Activated naive CD4-positive, alpha-beta T cell treated with anti-CD3 and anti-CD28 coated beads, Interleukin-2, amount 50 U/mL, for 24 hours (primary cell): ENCODE results near the gene INAFM2.

Experiments
- H3K27ac Mint-ChIP-seq: one replicate; pipeline ENCODE4 v1.8.0; 2021; ENCODE audit warnings: mild to moderate bottlenecking, mixed read lengths
- H3K27me3 Mint-ChIP-seq: one replicate; pipeline ENCODE4 v1.8.0; 2021; ENCODE audit warnings: mixed read lengths
- H3K36me3 Mint-ChIP-seq: one replicate; pipeline ENCODE4 v1.8.0; 2021; ENCODE audit warnings: mixed read lengths
- H3K4me1 Mint-ChIP-seq: one replicate; pipeline ENCODE4 v1.8.0; 2021; ENCODE audit warnings: mixed read lengths
- H3K4me3 Mint-ChIP-seq: one replicate; pipeline ENCODE4 v1.8.0; 2021; ENCODE audit warnings: mild to moderate bottlenecking, mixed read lengths
- H3K9me3 Mint-ChIP-seq: one replicate; pipeline ENCODE4 v1.8.0; 2021; ENCODE audit warnings: mixed read lengths

INAFM2 gene

DNA sequence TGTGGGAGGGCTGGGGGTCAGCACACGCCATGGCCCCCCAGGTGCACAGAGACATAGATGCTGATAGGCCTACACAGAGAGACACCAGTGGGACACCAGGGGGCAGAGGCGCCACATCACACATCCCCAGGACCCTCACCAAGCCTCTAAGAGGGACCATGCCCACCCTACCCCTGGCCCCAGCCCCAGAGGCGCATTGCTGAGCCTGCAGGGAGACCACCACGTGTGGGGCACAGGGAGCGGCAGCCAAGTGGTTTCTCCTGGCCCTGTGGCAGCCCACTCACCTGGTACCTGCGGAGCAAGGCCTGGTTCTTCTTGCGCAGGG is 16.1 kb downstream of the INAFM2 start:
- Mint-ChIP-seq H3K27me3 (no peaks in the 10 kb centered on the region), H3K4me3 (no peak overlapping the region), H3K4me1 (peaks cover 4% of the 10 kb centered on the region), H3K36me3 (no peaks in the 10 kb centered on the region), H3K27ac (no peak overlapping the region), H3K9me3 (no peaks in the 10 kb centered on the region)

- Mint-ChIP-seq H3K4me1 (peaks cover 4% of the 10 kb centered on the region), H3K27me3 (no peaks in the 10 kb centered on the region), H3K4me3 (no peak overlapping the region), H3K27ac (no peak overlapping the region), H3K9me3 (no peaks in the 10 kb centered on the region), H3K36me3 (no peaks in the 10 kb centered on the region)
Measured at GRCh38 chr15:40340038-40340739, 16.7 kb downstream of the INAFM2 start.

- no peaks in the 10 kb centered on the region for H3K27me3 Mint-ChIP-seq
- no peaks in the 10 kb centered on the region for H3K36me3 Mint-ChIP-seq
- no peak within 1 kb of the TSS for H3K27ac Mint-ChIP-seq
- no peak within 1 kb of the TSS for H3K4me3 Mint-ChIP-seq
- H3K9me3 Mint-ChIP-seq = no peaks in the 10 kb centered on the region
- H3K4me1 Mint-ChIP-seq = peaks cover 4% of the 10 kb centered on the region
Measured at GRCh38 chr15:40340740-40341400, 17.4 kb downstream of the INAFM2 start, which contains the start of gene CCDC9B. Gene CCDC9B, minus strand, starts transcription at chr15:40340939. Its CDS starts 120 bp downstream, at chr15:40340819.

GRCh38 chr15:40342416-40343320 is 19.2 kb downstream of the INAFM2 start:
- H3K9me3 Mint-ChIP-seq = no peaks in the 10 kb centered on the region
- no peaks in the 10 kb centered on the region for H3K36me3 Mint-ChIP-seq
- H3K4me1 Mint-ChIP-seq = peaks cover 4% of the 10 kb centered on the region
- no peaks in the 10 kb centered on the region for H3K27me3 Mint-ChIP-seq
- no peak overlapping the region for H3K4me3 Mint-ChIP-seq
- no peak overlapping the region for H3K27ac Mint-ChIP-seq

- H3K27me3 Mint-ChIP-seq = no peaks in the 10 kb centered on the region
- no peaks in the 10 kb centered on the region for H3K36me3 Mint-ChIP-seq
- no peak overlapping the region for H3K4me3 Mint-ChIP-seq
- H3K9me3 Mint-ChIP-seq = no peaks in the 10 kb centered on the region
- no peak overlapping the region for H3K27ac Mint-ChIP-seq
- H3K4me1 Mint-ChIP-seq = no peaks in the 10 kb centered on the region
Measured at GRCh38 chr15:40343512-40343911, 20.0 kb downstream of the INAFM2 start.

- no peak overlapping the region for H3K27ac Mint-ChIP-seq
- H3K36me3 Mint-ChIP-seq = no peaks in the 10 kb centered on the region
- H3K4me1 Mint-ChIP-seq = no peaks in the 10 kb centered on the region
- H3K4me3 Mint-ChIP-seq = no peak overlapping the region
- H3K9me3 Mint-ChIP-seq = no peaks in the 10 kb centered on the region
- H3K27me3 Mint-ChIP-seq = no peaks in the 10 kb centered on the region
Measured at GRCh38 chr15:40344217-40344616, 20.7 kb downstream of the INAFM2 start.

DNA sequence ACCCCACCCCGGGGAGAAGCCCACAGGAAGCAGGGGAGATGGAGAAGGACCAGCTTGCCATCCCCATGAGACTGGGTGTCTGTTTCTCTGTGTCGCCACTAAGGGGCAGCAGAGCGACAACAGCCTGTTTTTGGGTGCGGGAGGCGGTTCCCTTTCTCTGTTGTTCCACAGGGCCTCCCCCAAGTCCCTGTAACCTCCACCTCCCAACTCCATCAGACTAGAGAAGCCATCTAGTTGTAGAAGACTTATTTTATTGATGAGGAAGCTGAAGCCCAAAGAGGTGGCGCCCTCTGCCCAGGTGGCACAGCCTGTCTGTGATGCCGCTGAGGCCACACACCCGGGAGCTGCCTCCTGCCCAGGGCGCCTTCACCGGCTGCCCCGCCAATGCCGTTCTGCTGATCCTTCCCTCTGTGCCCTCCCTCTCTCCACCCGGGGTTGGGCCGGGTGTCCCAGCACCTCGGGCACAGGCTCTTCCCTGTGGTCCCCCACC is 21.2 kb downstream of the INAFM2 start:
- no peaks in the 10 kb centered on the region for H3K4me1 Mint-ChIP-seq
- H3K9me3 Mint-ChIP-seq = no peaks in the 10 kb centered on the region
- H3K27ac Mint-ChIP-seq = no peak overlapping the region
- no peak overlapping the region for H3K4me3 Mint-ChIP-seq
- H3K36me3 Mint-ChIP-seq = no peaks in the 10 kb centered on the region
- no peaks in the 10 kb centered on the region for H3K27me3 Mint-ChIP-seq

GRCh38 chr15:40345225-40345866 is 21.9 kb downstream of the INAFM2 start:
- Mint-ChIP-seq H3K4me1 (no peaks in the 10 kb centered on the region), H3K9me3 (no peaks in the 10 kb centered on the region), H3K4me3 (no peak overlapping the region), H3K36me3 (no peaks in the 10 kb centered on the region), H3K27ac (no peak overlapping the region), H3K27me3 (no peaks in the 10 kb centered on the region)

DNA sequence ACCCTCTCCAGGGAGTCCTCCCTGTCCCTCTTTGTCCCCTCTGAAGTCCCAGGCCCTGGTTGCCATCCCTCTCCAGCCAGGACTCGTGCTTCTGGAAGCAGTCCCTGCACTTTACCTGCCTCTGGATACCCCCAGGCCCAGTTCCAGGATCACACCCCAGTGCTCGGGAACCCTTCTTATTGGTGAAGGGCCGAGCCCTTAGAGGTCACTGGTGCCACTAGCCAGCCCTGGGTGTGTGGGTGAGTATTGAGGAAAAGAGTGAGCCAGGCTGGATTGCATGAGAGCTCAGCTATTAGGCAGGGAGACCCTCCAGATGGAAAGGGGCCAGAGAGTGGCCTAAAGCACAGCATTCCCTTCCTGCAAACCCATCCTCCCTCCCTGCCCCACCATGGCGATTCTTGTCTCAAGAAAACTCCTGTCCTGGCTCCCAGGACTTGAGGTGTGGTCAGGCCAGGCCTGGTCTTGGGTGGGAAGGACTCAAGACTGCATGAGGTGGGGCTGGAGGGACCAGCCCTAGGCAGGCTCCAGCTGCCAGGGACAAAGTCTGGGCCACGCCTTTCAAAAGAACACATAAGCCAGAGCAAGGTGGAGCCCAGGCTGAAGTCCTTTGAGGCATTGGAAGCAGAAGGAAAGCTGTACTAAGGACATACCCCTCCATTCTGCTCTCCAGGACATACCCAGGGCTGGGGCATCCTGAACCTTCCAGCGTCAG is 22.5 kb downstream of the INAFM2 start:
- H3K27me3 Mint-ChIP-seq = no peaks in the 10 kb centered on the region
- H3K4me3 Mint-ChIP-seq = no peak overlapping the region
- no peak overlapping the region for H3K27ac Mint-ChIP-seq
- no peaks in the 10 kb centered on the region for H3K4me1 Mint-ChIP-seq
- H3K9me3 Mint-ChIP-seq = no peaks in the 10 kb centered on the region
- no peaks in the 10 kb centered on the region for H3K36me3 Mint-ChIP-seq

DNA sequence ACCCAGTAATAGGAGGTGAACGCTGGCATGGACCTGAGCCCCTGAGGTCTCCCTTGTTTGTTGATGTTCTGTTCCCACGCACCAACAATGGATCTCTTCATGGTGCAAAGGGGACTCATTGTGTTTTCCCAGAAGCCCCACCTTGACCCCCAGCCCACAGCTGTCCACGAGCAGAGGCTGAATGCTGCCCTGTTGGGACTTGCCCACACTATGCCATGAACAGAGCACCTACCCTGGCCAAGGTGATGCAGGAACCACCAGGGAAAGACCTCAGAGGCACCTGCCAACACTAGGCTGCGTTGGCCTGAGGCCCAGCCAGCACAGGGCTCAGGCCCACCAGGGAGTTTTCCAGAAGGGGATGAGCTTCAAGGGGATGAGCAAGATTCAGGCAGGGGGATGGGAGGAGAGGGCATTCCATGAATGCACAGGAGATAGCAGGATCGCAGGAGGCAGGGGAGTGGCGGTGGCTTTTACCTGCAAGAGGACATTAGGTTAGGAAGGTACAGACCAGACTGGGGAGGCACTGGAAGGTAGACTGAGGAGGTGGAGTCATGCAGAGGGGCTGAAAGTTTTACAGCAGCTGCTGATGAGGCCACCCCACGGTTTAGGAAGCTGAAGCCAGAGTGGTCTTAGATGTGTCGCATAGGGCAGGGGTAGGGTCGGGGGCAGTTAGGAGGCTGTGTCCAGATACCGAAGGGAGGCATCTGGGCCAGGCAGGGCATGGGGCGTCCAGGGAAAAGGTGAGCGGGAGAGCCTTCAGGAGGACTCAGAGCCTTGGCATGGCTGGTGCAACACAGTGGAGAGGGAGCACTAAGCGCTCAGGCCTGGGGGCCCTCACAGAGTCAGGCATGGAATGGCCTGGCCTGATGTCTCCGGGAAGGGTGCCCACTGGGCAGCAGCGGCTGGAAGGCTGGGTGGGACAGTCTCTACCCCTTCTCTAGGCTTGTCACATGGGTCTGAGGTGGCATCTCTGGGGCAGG is 23.4 kb downstream of the INAFM2 start:
- no peaks in the 10 kb centered on the region for H3K27me3 Mint-ChIP-seq
- no peak overlapping the region for H3K27ac Mint-ChIP-seq
- no peaks in the 10 kb centered on the region for H3K9me3 Mint-ChIP-seq
- H3K36me3 Mint-ChIP-seq = no peaks in the 10 kb centered on the region
- H3K4me3 Mint-ChIP-seq = no peak overlapping the region
- no peaks in the 10 kb centered on the region for H3K4me1 Mint-ChIP-seq

DNA sequence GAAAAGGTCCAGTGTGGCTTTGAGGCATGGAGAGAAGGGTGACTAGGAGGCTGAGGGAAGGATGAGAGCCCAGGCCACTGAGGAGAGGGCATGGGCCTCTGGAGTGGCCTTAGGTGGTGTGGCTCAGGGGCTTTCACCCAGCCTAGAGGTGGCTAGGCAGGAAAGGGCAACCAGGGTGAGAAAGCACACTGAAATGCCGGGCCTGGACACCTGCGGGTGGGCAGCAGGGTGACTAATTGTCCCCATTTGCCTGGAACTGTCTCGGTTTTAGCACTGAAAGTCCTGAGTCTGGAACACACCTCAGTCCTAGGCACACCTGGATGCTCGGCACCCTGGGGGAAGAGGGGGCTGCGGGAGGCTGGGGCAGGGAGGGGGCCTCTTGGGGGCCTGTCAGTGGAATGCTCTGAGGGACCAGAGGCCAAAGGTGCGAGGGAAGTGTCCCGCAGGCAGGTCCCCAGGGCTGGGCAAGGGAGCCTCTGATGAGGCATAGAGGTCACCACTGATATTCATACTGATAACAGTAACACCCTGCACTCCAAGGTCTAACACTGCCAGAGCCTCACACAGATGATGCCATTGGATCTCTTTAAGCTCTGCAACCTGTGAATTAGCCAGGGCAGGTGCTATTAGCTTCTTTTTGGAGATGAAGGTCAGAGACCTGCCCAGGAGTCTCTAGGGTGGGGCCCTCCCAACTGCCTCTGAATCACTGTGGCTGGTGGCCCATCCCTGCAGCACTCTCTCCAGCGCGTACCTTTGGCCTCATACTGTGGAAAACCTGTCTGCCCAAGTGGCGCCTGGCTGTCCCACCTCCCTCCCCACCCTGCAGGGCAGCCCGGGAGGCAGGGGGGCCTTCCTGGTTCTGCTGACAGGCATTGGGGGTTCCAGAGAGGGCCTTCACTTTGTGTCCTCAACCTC is 24.3 kb downstream of the INAFM2 start:
- Mint-ChIP-seq H3K27me3 (no peaks in the 10 kb centered on the region), H3K36me3 (no peaks in the 10 kb centered on the region), H3K4me3 (no peak overlapping the region), H3K27ac (no peak overlapping the region), H3K9me3 (no peaks in the 10 kb centered on the region), H3K4me1 (no peaks in the 10 kb centered on the region)

DNA sequence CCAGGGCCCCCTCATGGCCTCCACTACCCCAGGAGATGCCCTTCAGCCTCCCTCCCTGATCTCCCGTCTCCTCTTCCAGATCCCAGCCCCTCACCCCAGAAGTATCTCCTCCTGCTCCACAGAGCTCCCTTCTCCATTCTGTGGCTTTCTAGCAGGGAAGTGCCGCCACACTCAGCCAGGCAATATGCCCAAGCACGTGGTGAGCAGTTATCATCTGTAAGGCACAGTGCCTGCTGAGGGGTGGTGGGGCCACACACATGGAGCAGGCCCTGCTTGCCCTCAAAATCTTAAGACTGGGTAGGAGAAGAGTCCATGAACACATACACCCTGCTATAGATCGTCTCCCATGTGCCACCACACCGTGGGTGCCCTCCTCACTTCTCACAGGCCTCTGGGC is 25.0 kb downstream of the INAFM2 start:
- Mint-ChIP-seq H3K27ac (no peak overlapping the region), H3K4me3 (no peak overlapping the region)

GRCh38 chr15:40349163-40349562 is 25.7 kb downstream of the INAFM2 start:
- H3K4me1 Mint-ChIP-seq = no peaks in the 10 kb centered on the region
- H3K27ac Mint-ChIP-seq = no peak overlapping the region
- no peaks in the 10 kb centered on the region for H3K9me3 Mint-ChIP-seq
- H3K27me3 Mint-ChIP-seq = no peaks in the 10 kb centered on the region
- H3K4me3 Mint-ChIP-seq = no peak overlapping the region
- H3K36me3 Mint-ChIP-seq = no peaks in the 10 kb centered on the region

More for the DNA sequence above, 25.0 kb downstream of the INAFM2 start:
- Mint-ChIP-seq H3K36me3 (no peaks in the 10 kb centered on the region), H3K27me3 (no peaks in the 10 kb centered on the region), H3K9me3 (no peaks in the 10 kb centered on the region), H3K4me1 (no peaks in the 10 kb centered on the region)
